Sciatic nerve (tissue), 2 donors: ENCODE data around the gene LAMB4. TPM values are rescaled to one million over a fixed set of nuclear protein-coding genes. Genes with fewer than 3 reads are reported as not detected.

Source experiments
- ATAC-seq: fragments of 200-7000 bp; cut with Tn5 transposase; one replicate; pipeline ENCODE4 v1.9.1; 2020; ENCODE audit warnings: mild to moderate bottlenecking, moderate library complexity
- DNase-seq: peaks from one replicate; pipeline ENCODE4 v3.0.0-alpha.2; 2020; ENCODE audit warnings: low spot score
- intact Hi-C: fragments of 100-400 bp; cut with DNase I; formaldehyde crosslinking; loops from one replicate; pipeline ENCODE4 v1.14.2; 2022
- total RNA-seq: library from RNA; stranded (reverse); fragmentation: NEBNext Ultra II Directional; extraction: Animal tissue kit (Norgen Biotek cat#: 25700); gene quantifications from one replicate; pipeline ENCODE4 v1.2.1, GENCODE V29; 2021
- donor health status: DM: no; HTN: no; CAD: no.
- donor health status: DM: no; HTN: no; CAD: no.

The LAMB4 gene
- total RNA-seq, 1 donor from 2014 or later = 0.89 TPM

GRCh38 chr7:108007261-108007660 lies 122.9 kb downstream of the LAMB4 start:
- DNase-seq = no peak
- no peak for ATAC-seq
- intact Hi-C loops = no loop called here

DNA sequence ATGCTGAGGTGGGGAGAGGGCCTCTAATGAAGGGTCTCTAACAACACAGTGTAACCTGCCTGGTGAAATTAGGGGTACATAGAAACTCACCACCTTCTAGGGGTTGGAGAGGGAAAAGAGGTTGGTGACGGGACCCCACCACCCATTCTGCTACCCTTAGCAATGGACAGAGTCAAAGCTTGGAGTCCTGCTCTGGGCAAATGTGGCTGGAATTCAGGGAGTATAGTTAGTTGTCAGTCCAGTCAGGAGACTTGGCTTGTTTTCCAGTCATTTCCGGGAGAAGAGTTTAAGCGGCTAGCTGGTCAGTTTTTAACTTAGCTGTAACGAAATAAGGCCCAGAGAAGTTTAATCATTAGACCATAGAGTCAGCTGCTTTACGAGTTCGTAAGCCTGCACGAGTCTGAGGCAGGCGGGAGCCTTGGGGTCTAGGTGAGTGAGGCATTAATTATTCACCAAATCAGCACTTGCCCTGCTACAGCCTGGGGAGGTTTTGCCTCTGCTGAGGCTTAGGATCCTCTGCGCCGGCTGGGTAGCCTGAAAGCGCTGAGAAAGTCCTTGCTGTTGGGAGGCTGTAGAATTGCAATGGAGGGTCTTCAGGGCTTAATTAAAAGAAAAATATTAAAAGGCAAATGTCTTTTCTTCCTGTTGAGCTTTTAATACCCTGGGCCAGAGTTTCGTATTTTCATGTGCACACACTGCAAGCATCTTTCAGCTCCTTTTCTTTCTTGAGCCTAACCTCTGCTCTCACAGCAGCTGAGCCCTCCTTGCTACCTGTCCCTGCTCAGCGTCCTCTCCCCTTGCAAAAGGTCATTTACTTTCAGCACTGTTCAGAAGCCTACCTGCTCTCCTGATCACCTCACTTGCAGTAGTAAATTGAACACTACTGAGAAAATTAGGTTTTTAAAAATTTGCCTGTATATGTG lies 125.7 kb downstream of the LAMB4 start:
- intact Hi-C loops = no loop called here
- ATAC-seq (no peak), DNase-seq (no peak)

- intact Hi-C loops = no loop called here
- no peak for ATAC-seq
- DNase-seq = no peak
These were observed 126.6 kb downstream of the LAMB4 start for GRCh38 chr7:108003599-108003935.

GRCh38 chr7:108002726-108003598 lies 127.2 kb downstream of the LAMB4 start, which contains the start of gene LAMB1:
Gene LAMB1 (minus strand): TSS chr7:108003161. CDS start chr7:108002885, 276 bp downstream.
- intact Hi-C loops = no loop called here
- DNase-seq = peak; percentile 87
- peak; percentile 76 for ATAC-seq

DNA sequence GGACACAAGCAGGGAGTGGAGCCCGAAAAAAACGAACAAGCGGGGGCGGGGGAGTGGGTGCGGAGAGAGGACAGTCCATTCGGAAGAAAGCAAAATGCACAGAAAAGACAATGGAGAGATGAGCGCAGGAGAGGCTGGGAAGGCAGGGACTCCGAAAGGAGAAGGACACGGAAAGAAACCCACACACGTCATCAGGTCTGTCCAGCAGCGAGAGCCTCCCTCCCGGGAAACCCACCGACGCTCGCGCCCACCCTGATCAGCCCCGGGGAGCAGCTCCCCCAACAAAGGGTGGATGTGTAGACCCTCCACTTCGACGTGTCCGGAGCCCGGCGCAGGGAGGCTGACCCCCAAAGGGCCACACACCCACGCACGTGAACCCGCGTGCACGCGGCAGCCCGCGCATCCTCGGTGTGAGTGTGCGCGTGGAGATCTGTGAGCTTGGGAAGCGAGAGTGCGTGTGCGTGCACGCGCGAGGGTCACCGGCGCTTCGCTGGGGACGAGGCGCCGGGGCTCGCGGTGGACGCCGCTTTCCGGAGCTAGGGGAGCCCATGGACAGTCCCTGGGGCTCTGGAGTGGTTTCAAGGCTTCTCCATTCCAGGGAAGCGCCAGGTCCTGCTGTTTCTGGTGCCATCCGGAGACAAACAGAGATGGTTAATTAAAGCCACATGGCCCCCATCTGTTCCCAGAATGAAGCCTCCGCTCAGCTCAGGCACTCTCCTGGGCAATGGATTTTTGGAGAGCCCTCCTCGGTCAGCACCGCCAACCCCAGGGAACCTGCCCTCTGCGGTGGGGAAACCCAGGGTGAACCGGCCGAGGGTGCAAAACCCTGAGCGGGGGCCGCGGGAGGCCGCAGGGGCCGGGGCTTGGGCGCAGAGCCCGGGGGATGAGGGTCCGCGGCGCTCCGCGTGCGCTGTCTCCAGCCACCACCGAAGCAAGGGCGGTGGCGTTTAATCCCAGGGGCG lies 128.1 kb downstream of the LAMB4 start:
- DNase-seq = peak; percentile 74
- intact Hi-C loops = no loop called here
- peak; percentile 77 for ATAC-seq

GRCh38 chr7:108000875-108001763 lies 129.0 kb downstream of the LAMB4 start:
- intact Hi-C loops = no loop called here
- ATAC-seq (peak; percentile 64), DNase-seq (peak; percentile 71)

- intact Hi-C loops = no loop called here
- ATAC-seq (no peak), DNase-seq (no peak)
These were observed 130.2 kb downstream of the LAMB4 start for GRCh38 chr7:107999779-108000560.

DNA sequence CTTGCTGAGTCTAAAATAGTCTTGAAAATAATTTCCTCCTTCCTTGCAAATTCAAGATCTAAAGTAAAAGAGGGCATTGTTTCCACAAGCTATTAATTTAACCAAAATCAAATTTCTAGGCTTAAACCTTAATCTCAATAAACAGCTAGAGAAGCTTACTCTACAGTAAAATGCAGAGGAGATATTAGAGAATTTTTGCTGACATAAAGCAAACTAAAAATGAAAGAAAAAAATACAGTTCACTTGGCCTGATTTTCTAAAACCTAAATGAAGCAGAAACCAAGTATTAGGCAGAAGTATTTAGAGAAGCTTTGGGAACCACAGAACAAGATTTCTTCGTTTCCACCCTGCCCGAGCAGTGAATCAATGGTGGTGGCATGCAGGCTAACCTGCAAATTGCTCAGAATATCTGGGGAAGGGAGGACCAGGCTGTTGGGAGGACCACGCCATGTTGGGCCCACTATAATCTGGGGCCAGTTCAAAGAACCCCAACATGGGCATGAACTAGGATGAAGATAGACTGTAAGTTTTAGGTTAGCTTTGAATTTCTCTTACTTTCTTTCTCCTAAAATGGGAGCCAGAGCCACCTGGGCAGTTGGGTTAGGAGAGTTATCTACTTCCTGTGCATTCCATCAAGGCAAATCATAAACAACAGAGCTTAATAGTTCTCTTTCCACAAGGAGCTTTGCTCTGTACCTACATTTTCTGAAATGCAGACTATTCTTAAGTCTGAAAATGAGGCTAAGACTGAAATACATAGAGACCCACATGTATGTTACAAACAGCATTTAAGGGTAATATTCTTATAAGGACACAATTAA lies 131.3 kb downstream of the LAMB4 start:
- intact Hi-C loops = no loop called here
- DNase-seq (no peak), ATAC-seq (no peak)

DNA sequence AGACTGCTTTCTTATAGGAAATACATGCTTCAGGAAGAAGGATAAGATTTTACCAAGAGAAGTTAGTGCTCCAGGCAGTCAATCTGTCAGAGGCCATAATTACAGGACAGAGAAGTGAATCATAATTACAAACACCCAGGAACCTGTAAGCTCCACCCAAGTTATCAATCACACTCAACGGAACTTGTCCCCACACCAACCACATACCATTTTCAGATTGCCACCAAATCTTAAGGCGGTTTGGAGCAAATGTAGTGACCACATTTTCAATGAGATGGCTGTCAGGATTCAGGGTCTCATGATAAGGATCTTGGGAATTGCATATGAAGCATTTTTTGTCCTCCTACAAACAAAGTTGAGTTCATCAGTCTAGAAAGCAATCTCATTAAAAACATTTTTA lies 132.0 kb downstream of the LAMB4 start:
- no peak for DNase-seq
- ATAC-seq = no peak
- intact Hi-C loops = no loop called here

- ATAC-seq = no peak
- intact Hi-C loops = no loop called here
- DNase-seq = no peak
These were observed 133.9 kb downstream of the LAMB4 start for GRCh38 chr7:107996072-107996882.

DNA sequence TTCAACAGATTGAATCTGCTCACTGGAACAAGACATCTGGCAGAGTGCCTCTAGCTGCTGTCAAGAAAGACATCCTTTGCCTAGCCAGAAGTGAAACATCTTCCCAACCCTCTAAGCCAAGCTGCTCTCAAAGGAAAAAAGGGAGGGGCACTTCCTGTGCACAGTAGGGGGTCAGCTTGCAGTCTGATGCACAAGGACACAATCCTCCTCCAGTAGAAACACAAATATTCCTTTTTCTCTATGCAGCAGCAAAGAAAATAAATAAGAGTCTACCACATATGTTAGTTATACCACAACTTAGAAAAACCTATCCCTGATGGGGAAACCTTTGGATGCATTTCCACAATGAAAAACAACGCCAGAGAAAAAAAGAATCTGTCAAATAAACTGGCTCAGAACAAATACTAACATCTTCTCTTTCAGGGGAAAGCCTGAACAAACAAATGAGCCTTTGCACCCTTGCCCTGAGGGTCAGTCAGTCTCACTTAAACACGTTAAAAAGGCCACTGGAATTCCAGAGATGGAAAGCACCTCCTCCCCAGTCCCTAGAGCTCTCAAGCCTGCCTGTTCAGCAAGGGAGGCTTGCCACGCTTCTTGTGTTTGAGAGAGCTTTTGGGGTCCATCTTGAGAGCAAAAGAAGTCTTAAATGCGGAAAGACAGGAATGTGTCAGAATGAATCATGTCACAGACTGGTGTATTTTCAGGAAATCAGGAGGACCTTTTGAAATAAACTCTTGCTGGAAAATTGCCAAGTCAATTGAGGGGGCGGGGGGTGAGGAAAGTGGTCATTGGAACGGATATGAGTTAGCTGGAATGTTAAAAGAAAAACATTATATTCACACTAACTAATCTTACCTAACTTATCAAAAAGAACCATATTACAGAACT lies 134.7 kb downstream of the LAMB4 start:
- peak; percentile 90 for ATAC-seq
- DNase-seq = no peak
- intact Hi-C loops = no loop called here

GRCh38 chr7:107994421-107995030 lies 135.6 kb downstream of the LAMB4 start:
- intact Hi-C loops = no loop called here
- ATAC-seq (peak; percentile 65), DNase-seq (no peak)

DNA sequence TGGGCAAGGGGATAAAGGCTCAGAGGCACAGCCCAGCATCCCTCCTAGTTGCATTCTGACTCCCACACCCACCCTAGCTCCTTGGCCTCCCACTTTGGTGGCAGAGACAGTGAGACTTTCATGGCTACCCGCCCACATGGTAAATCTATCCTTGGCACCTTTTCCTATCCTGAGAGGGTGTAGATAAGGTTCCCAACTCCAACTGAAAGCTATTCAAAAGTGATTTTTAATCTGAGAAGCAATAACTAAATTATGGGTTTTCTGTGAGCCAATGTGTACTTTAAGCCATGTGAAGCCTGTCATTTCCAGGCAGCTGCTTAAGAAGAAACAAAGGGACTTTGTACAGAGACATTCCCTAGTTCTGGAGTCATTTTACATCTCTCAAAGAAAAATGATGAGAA lies 136.3 kb downstream of the LAMB4 start:
- intact Hi-C loops = no loop called here
- peak; percentile 65 for ATAC-seq
- DNase-seq = no peak
